Neuronal stem cell (in vitro differentiated cells): ENCODE results near the gene SCIMP.
"Not testable (repeated sequence)": the region's sequence is repeated elsewhere in the genome, so short reads cannot be mapped to it uniquely, and the experiment has no call there.

Experiments used
- DNase-seq: peaks from one replicate; pipeline ENCODE4 v3.0.0-alpha.2; 2013; ENCODE audit warnings: low spot score
- H2AFZ ChIP-seq: one replicate; pipeline ENCODE4 v1.6.1; 2013; ENCODE audit warnings: mild to moderate bottlenecking, low read length, inconsistent platforms
- H2AK5ac ChIP-seq: 2 replicates; pipeline ENCODE4 v1.6.1; 2013; ENCODE audit warnings: low read depth, mild to moderate bottlenecking, inconsistent platforms, low read length, moderate library complexity, mixed read lengths
- H2BK120ac ChIP-seq: 2 replicates; pipeline ENCODE4 v1.6.1; 2013; ENCODE audit warnings: low read depth, mild to moderate bottlenecking, inconsistent platforms, low read length, moderate library complexity, mixed read lengths
- H2BK12ac ChIP-seq: one replicate; pipeline ENCODE4 v1.6.1; 2013; ENCODE audit warnings: low read length, inconsistent platforms
- H2BK15ac ChIP-seq: 2 replicates; pipeline ENCODE4 v1.6.1; 2013; ENCODE audit warnings: mild to moderate bottlenecking, low read length, inconsistent platforms, mixed read lengths
- H2BK5ac ChIP-seq: one replicate; pipeline ENCODE4 v1.6.1; 2013; ENCODE audit warnings: inconsistent platforms, mild to moderate bottlenecking, low read length, moderate library complexity
- H3K14ac ChIP-seq: one replicate; pipeline ENCODE4 v1.6.1; 2013; ENCODE audit warnings: low read length, inconsistent platforms
- H3K18ac ChIP-seq: 2 replicates; pipeline ENCODE4 v1.6.1; 2013; ENCODE audit warnings: low read length, inconsistent platforms
- H3K23ac ChIP-seq: 2 replicates; pipeline ENCODE4 v1.6.1; 2013; ENCODE audit warnings: low read depth, mild to moderate bottlenecking, mixed read lengths, low read length, inconsistent platforms; ENCODE audit not compliant: poor library complexity
- H3K27ac ChIP-seq: replicated peaks from 3 replicates; pipeline ENCODE4 v1.5.1; 2013; ENCODE audit warnings: low read length, inconsistent platforms
- H3K27me3 ChIP-seq, 3 experiments: 2 replicates each; pipeline ENCODE4 v1.6.1; 2013; ENCODE audit warnings: low read length in 3 of 3, mild to moderate bottlenecking in 2 of 3, inconsistent platforms in 1 of 3, low read depth in 1 of 3, mixed read lengths in 1 of 3, moderate library complexity in 1 of 3; ENCODE audit not compliant: control insufficient read depth in 3 of 3, insufficient read depth in 3 of 3
- H3K36me3 ChIP-seq, 2 donors: replicated peaks in 1 of 2; 2 replicates each; pipeline ENCODE4 v1.6.1; 2013; ENCODE audit warnings: low read length in 2 of 2; ENCODE audit not compliant: control insufficient read depth in 2 of 2, insufficient read depth in 2 of 2
- H3K4ac ChIP-seq: 2 replicates; pipeline ENCODE4 v1.6.1; 2013; ENCODE audit warnings: inconsistent platforms, mild to moderate bottlenecking, low read length, moderate library complexity
- H3K4me1 ChIP-seq, 2 donors: 1 replicate in 1 of 2; 2 replicates in 1 of 2; pipeline ENCODE4 v1.6.1; 2013; ENCODE audit warnings: low read length in 2 of 2, low read depth in 1 of 2; ENCODE audit not compliant: control insufficient read depth in 2 of 2, insufficient read depth in 1 of 2
- H3K4me2 ChIP-seq: one replicate; pipeline ENCODE4 v1.6.1; 2013; ENCODE audit warnings: mild to moderate bottlenecking, low read length, inconsistent platforms; ENCODE audit not compliant: insufficient read depth, poor library complexity, severe bottlenecking
- H3K4me3 ChIP-seq, 2 donors: 2 replicates each; pipeline ENCODE4 v1.5.1; 2013; ENCODE audit warnings: low read length in 2 of 2, mild to moderate bottlenecking in 2 of 2, inconsistent platforms in 1 of 2, moderate library complexity in 1 of 2
- H3K79me1 ChIP-seq: one replicate; pipeline ENCODE4 v1.6.1; 2013; ENCODE audit warnings: low read depth, mild to moderate bottlenecking, inconsistent platforms, low read length, moderate library complexity
- H3K9ac ChIP-seq: one replicate; pipeline ENCODE4 v1.6.1; 2013; ENCODE audit warnings: mild to moderate bottlenecking, low read depth, low read length, inconsistent platforms; ENCODE audit not compliant: poor library complexity
- H3K9me3 ChIP-seq, 2 donors: replicated peaks in 1 of 2; 2 replicates each; pipeline versions ENCODE3 to v1.6.1; 2013; ENCODE audit warnings: low read length in 2 of 2, mild to moderate bottlenecking in 2 of 2, inconsistent platforms in 1 of 2, low read depth in 1 of 2, mixed read lengths in 1 of 2, moderate library complexity in 1 of 2; ENCODE audit not compliant: control insufficient read depth in 2 of 2, insufficient read depth in 1 of 2
- H4K8ac ChIP-seq: one replicate; pipeline ENCODE4 v1.6.1; 2013; ENCODE audit warnings: low read depth, mild to moderate bottlenecking, inconsistent platforms, low read length, moderate library complexity
- H4K91ac ChIP-seq: one replicate; pipeline ENCODE4 v1.6.1; 2013; ENCODE audit warnings: low read length, low read depth, mild to moderate bottlenecking, inconsistent platforms; ENCODE audit not compliant: poor library complexity
- WGBS, 2 donors: extraction: QIAGEN DNeasy Blood & Tissue Kit; methylation state at CpG; one replicate each; pipeline ENCODE4 v1.1.7; 2013; ENCODE audit warnings: missing lambda C conversion rate in 2 of 2, mixed read lengths in 1 of 2; ENCODE audit not compliant: insufficient read length in 2 of 2, insufficient replicate concordance in 1 of 2; ENCODE audit errors: extremely low coverage in 2 of 2; 5-methylcytosine and 5-hydroxymethylcytosine counted together

SCIMP gene

DNA sequence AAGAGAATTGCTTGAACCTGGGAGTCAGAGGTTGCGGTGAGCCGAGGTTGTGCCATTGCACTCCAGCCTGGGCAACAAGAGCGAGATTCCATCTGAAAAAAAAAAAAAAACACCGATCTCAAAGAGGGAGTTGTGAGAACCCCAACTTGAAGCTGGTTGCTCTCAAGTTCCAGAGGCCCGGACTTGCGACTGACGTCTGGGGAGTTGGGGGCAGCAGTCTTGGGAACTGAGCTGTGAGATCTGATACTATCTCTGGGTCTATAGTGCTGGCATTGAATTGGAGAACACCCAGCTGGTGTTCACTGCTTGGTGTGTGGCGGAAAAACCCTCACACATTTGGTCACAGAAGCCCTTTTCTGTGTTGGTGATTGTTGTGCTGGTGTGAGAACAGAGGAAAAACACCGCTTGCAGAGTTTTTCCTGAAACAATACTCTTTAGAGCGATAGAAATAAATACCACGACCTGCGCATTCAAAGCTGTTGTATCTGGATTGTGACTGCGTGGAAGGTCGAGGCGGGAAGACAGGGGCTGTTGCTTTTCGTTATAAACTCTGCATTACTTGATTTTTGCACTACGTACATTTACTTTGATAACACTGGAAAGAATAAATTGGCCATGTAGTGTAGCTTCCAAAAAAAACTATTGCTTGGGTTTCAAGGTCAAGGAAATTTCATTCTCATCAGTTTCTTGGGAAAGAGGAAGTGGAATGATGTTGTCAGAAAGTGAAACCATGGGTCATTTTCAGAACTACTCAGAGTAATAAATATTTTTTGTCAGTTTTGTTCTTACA lies 8.8 kb downstream of the SCIMP start:
- H2BK5ac ChIP-seq: no peak overlapping the region
- no peak overlapping the region for H4K91ac ChIP-seq
- no peak overlapping the region for H3K23ac ChIP-seq
- no peak overlapping the region for H3K14ac ChIP-seq
- H3K9ac ChIP-seq: no peak overlapping the region
- no peak overlapping the region for H2AK5ac ChIP-seq
- no peak for DNase-seq
- no peak overlapping the region for H3K27ac ChIP-seq
- no peak overlapping the region for H3K4me3 ChIP-seq
- no peaks in the 10 kb centered on the region for H3K4me1 ChIP-seq
- H3K9me3 ChIP-seq: no peaks in the 10 kb centered on the region
- no CpG with 5 or more reads among the region's 17 CpGs for WGBS, 2 donors
- peaks cover 6 to 8% of the 10 kb centered on the region in 2 donors for H3K36me3 ChIP-seq
- H2AFZ ChIP-seq: no peak overlapping the region
- no peak overlapping the region for H4K8ac ChIP-seq
- H2BK15ac ChIP-seq: no peak overlapping the region
- no peaks in the 10 kb centered on the region for H3K79me1 ChIP-seq
- no peak overlapping the region for H3K18ac ChIP-seq
- H3K4me2 ChIP-seq: no peak overlapping the region
- no peak overlapping the region for H2BK120ac ChIP-seq
- no peak overlapping the region for H3K4ac ChIP-seq
- H3K27me3 ChIP-seq: no peaks in the 10 kb centered on the region
- no peak overlapping the region for H2BK12ac ChIP-seq

GRCh38 chr17:5221912-5222311 lies 12.7 kb downstream of the SCIMP start:
- not testable (repeated sequence) for H3K4me2 ChIP-seq, H3K14ac ChIP-seq, H2AK5ac ChIP-seq, H2BK15ac ChIP-seq, H3K9ac ChIP-seq, H4K91ac ChIP-seq, H3K27me3 ChIP-seq, H3K23ac ChIP-seq, H2BK120ac ChIP-seq, H3K9me3 ChIP-seq, H3K18ac ChIP-seq, H2BK5ac ChIP-seq, DNase-seq, H3K4ac ChIP-seq, H3K4me3 ChIP-seq, H3K4me1 ChIP-seq, H4K8ac ChIP-seq, H3K27ac ChIP-seq, H2BK12ac ChIP-seq, H2AFZ ChIP-seq, H3K79me1 ChIP-seq
- no CpG with 5 or more reads among the region's 12 CpGs for WGBS, 2 donors
- H3K36me3 ChIP-seq: peaks cover 7 to 11% of the 10 kb centered on the region in 2 donors

GRCh38 chr17:5220074-5220473 lies 14.6 kb downstream of the SCIMP start:
- H4K8ac ChIP-seq: no peak overlapping the region
- H3K36me3 ChIP-seq: peaks cover 10 to 23% of the 10 kb centered on the region in 2 donors

GRCh38 chr17:5219536-5219935 lies 15.1 kb downstream of the SCIMP start:
- Histone ChIP-seq H2BK15ac (no peak overlapping the region), H3K4me1 (no peaks in the 10 kb centered on the region), H3K18ac (no peak overlapping the region), H2BK5ac (no peak overlapping the region), H3K4me2 (no peak overlapping the region), H2AFZ (no peak overlapping the region), H3K9me3 (no peaks in the 10 kb centered on the region), H3K4ac (no peak overlapping the region), H2AK5ac (no peak overlapping the region), H3K79me1 (no peaks in the 10 kb centered on the region), H3K4me3 (no peak overlapping the region), H4K8ac (no peak overlapping the region), H4K91ac (no peak overlapping the region), H2BK12ac (no peak overlapping the region), H2BK120ac (no peak overlapping the region), H3K9ac (no peak overlapping the region), H3K36me3 (peaks cover 9 to 27% of the 10 kb centered on the region in 2 donors), H3K27ac (no peak overlapping the region), H3K23ac (no peak overlapping the region), H3K27me3 (no peaks in the 10 kb centered on the region), H3K14ac (no peak overlapping the region)
- WGBS, 2 donors: no CpG with 5 or more reads among the region's 6 CpGs
- no peak for DNase-seq

More at GRCh38 chr17:5220074-5220473, 14.6 kb downstream of the SCIMP start:
- no peak for DNase-seq
- Histone ChIP-seq H3K79me1 (no peaks in the 10 kb centered on the region), H3K27ac (no peak overlapping the region), H3K9ac (no peak overlapping the region), H3K4me2 (no peak overlapping the region), H3K18ac (no peak overlapping the region), H3K23ac (no peak overlapping the region), H3K4me3 (no peak overlapping the region), H3K9me3 (no peaks in the 10 kb centered on the region), H4K91ac (no peak overlapping the region), H2BK5ac (no peak overlapping the region), H3K4ac (no peak overlapping the region), H3K4me1 (no peaks in the 10 kb centered on the region), H2BK120ac (no peak overlapping the region), H2BK15ac (no peak overlapping the region), H2AFZ (no peak overlapping the region), H2AK5ac (no peak overlapping the region), H3K27me3 (no peaks in the 10 kb centered on the region), H2BK12ac (no peak overlapping the region), H3K14ac (no peak overlapping the region)
- no CpG with 5 or more reads among the region's 5 CpGs for WGBS, 2 donors
